Kidney epithelial cell (primary cell): Measurements from ENCODE around the gene CRYBB2. TPM values are rescaled to one million over a fixed set of nuclear protein-coding genes. Genes with fewer than 3 reads are reported as not detected.

Source experiments
- DNase-seq: peaks from one replicate; pipeline ENCODE4 v3.0.0-alpha.2; 2010; ENCODE audit warnings: low read depth
- H3K27me3 ChIP-seq: 2 replicates; pipeline ENCODE4 v1.6.0; 2011; ENCODE audit warnings: low read length; ENCODE audit not compliant: control insufficient read depth, insufficient read depth
- H3K36me3 ChIP-seq: 2 replicates; pipeline ENCODE4 v1.5.1; 2011; ENCODE audit warnings: low read length; ENCODE audit not compliant: control insufficient read depth, insufficient read depth
- H3K4me3 ChIP-seq: 2 replicates; pipeline ENCODE4 v1.5.1; 2011; ENCODE audit warnings: low read depth, mild to moderate bottlenecking, control low read depth, low read length
- total RNA-seq: library from RNA; depleted of rRNA; stranded (reverse); fragments of >200 nt; gene quantifications from 2 replicates; pipeline ENCODE4 v1.2.3, GENCODE V29; 2015
- TF ChIP-seq, protein P1 (sequence below): IDR thresholded peaks from 2 replicates; pipeline ENCODE4 v1.5.1; 2011; ENCODE audit warnings: mild to moderate bottlenecking, moderate library complexity, low read length, control low read depth, inconsistent platforms; ENCODE audit not compliant: insufficient read depth, poor library complexity, severe bottlenecking

Gene CRYBB2, protein sequence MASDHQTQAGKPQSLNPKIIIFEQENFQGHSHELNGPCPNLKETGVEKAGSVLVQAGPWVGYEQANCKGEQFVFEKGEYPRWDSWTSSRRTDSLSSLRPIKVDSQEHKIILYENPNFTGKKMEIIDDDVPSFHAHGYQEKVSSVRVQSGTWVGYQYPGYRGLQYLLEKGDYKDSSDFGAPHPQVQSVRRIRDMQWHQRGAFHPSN
- not detected in 2 replicates for total RNA-seq

DNA sequence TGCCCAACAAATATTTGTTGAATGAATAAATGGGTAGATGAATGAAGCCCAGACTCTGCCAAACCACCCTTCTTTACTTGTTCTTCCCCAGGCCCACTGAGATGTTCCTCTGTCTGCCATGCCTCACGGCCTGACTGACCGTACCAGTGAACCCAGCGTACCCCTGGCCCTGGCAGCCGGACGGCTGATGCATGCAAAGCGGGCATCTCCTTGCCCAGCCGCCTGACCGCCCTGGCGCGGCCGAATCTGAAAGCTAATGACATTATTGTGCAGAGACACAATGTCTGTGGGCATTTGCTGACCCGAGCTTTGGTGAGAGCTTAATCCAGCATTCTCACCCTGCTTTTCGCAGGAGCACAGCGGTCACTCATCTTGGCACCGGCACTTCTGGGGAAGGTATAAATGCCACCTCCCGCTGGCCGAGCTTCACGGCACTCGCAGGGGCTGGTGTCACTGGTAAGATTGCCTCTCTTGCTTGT, at the start of gene CRYBB2:
TSS of gene CRYBB2 (plus strand) at position 429 of the 479 bp plus-strand sequence. CDS start 1,791 bp downstream, outside the sequence.
- TF ChIP-seq, protein P1, sequence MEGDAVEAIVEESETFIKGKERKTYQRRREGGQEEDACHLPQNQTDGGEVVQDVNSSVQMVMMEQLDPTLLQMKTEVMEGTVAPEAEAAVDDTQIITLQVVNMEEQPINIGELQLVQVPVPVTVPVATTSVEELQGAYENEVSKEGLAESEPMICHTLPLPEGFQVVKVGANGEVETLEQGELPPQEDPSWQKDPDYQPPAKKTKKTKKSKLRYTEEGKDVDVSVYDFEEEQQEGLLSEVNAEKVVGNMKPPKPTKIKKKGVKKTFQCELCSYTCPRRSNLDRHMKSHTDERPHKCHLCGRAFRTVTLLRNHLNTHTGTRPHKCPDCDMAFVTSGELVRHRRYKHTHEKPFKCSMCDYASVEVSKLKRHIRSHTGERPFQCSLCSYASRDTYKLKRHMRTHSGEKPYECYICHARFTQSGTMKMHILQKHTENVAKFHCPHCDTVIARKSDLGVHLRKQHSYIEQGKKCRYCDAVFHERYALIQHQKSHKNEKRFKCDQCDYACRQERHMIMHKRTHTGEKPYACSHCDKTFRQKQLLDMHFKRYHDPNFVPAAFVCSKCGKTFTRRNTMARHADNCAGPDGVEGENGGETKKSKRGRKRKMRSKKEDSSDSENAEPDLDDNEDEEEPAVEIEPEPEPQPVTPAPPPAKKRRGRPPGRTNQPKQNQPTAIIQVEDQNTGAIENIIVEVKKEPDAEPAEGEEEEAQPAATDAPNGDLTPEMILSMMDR: no peak
- Histone ChIP-seq H3K4me3 (no peak within 1 kb of the TSS), H3K36me3 (no peaks in the 10 kb centered on the region), H3K27me3 (peaks cover 16% of the 10 kb centered on the region)
- no peak for DNase-seq

DNA sequence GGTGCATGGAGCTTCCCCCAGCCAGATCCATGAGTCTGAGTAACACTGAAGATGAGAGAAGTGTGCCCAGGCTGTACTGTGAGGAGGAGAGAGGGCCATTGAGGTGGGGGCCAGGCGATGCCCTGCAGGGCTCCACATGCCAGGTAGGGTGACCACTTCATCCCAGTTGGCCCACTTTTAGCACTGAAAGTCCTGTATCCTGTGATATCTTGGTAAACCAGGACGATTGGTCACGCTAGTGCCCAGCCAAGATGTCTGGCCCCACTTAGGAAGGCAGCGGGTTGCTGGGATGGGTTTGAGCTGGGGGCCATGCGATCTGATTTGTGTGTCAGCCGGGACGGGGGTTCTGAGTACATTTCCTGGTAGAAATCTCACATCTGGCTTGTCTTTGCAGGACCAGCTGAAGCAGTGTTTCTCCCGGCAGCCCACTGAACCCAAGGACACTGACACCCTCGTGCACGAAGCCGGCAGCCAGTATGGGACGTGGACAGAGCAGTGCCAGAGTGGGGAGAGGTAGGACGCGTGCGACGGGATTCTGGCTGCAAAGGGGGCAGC, 48.9 kb upstream of the CRYBB2 start:
- DNase-seq: no peak
- TF ChIP-seq, protein P1: no peak
- Histone ChIP-seq H3K27me3 (no peaks in the 10 kb centered on the region), H3K36me3 (peaks cover 2% of the 10 kb centered on the region), H3K4me3 (no peak overlapping the region)

DNA sequence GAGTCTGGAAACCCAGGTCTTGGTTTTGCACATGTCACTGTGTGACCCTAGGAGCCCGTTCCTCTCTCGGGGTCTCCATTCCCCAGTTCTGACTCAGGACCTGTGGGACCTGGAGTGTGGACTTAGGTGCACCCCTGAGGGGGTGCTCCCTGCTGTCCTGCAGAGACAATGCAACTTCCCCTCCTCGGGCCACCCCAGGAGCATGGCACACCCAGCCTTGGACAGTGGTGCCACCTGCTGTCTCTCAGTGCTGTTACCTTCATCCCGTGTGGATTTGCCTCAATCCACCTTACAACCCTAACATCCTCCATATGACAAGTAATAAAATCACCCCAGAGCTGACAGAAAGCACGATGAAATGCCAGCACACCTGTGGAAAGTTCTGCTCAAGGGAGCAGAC, 47.3 kb upstream of the CRYBB2 start:
- DNase-seq: no peak
- no peaks in the 10 kb centered on the region for H3K27me3 ChIP-seq
- H3K36me3 ChIP-seq: peaks cover 2% of the 10 kb centered on the region
- H3K4me3 ChIP-seq: no peak overlapping the region
- TF ChIP-seq, protein P1: peak; percentile 41

DNA sequence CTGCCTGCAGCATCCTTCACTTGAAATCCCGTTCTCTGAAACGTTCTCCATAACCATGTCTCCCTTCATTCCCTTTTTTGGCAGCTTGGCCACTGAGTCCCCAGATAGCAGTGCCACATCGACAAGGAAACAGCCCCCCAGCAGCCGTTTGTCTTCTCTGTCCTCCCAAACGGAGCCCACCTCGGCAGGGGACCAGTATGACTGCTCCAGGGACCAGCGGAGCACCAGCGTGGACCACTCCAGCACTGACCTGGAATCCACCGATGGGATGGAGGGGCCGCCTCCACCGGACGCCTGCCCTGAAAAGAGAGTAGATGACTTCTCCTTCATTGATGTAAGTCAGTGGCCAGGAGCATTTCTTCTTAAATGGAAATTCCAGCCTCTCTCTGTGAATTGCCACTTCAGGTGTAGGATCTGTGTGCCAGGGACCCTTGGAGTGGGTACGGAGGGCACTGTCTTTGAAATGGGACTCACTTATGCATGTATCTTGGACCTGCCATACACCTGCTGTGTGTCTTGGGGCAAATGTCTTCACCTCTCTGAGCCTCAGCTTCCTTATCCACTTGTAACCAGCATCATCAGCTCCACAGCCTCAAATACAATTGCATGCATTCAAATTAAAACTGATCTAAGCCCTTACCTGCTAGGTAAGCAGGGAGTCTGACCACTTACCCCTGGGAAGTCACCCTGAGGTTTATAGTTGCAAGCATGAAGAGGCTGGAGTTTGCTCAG, 45.1 kb upstream of the CRYBB2 start:
- H3K36me3 ChIP-seq: peaks cover 2% of the 10 kb centered on the region

DNA sequence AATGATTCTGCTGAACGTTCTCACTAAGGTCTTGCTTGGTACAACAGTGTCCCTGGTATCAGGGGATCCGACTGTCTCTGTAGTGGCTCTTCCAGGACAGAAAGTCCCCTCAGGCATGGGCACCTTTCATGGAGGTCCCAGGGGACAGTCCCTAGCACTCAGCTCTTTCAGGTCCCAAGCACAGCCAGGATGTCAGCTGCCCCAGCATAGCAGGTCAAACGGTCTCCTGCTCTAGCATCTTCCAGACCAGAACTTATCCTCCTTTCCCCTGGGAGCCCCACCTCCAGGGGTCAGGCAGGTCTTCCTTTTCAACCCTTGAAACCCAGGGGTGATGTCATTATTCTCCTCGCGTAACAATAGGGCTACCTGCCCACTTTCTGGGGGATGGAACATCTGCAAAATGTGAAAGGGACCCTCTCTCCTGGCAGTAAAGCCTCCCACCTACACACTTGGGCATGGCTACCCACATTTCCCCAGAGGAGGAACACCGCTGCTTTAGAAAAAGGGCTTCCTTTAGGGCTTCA, 44.5 kb upstream of the CRYBB2 start:
- TF ChIP-seq, protein P1: no peak
- Histone ChIP-seq H3K27me3 (no peaks in the 10 kb centered on the region), H3K4me3 (no peak overlapping the region), H3K36me3 (peaks cover 2% of the 10 kb centered on the region)
- DNase-seq: no peak

More for the DNA sequence above, 45.1 kb upstream of the CRYBB2 start:
- Histone ChIP-seq H3K27me3 (no peaks in the 10 kb centered on the region), H3K4me3 (no peak overlapping the region)
- no peak for DNase-seq
- TF ChIP-seq, protein P1: no peak
